Glutamatergic neuron (in vitro differentiated cells): ENCODE measurements around the gene JAKMIP1. TPM values are rescaled to one million over a fixed set of nuclear protein-coding genes. Genes with fewer than 3 reads are reported as not detected.

Experiments
- DNase-seq: peaks from one replicate; pipeline ENCODE4 v3.0.0; 2022
- H3K27ac Mint-ChIP-seq: one replicate; pipeline ENCODE4 v1.8.0; 2020; ENCODE audit warnings: mild to moderate bottlenecking, mixed read lengths, inconsistent platforms; ENCODE audit not compliant: unreplicated experiment
- H3K27me3 Mint-ChIP-seq: one replicate; pipeline ENCODE4 v1.8.0; 2020; ENCODE audit warnings: mild to moderate bottlenecking, moderate library complexity, mixed read lengths, inconsistent platforms; ENCODE audit not compliant: unreplicated experiment
- H3K36me3 Mint-ChIP-seq: one replicate; pipeline ENCODE4 v1.8.0; 2020; ENCODE audit warnings: mild to moderate bottlenecking, mixed read lengths, inconsistent platforms; ENCODE audit not compliant: unreplicated experiment
- H3K4me1 Mint-ChIP-seq: one replicate; pipeline ENCODE4 v1.8.0; 2020; ENCODE audit warnings: mild to moderate bottlenecking, low read depth, mixed read lengths, inconsistent platforms; ENCODE audit not compliant: unreplicated experiment
- H3K4me3 Mint-ChIP-seq: one replicate; pipeline ENCODE4 v1.8.0; 2020; ENCODE audit warnings: mild to moderate bottlenecking, mixed read lengths, inconsistent platforms; ENCODE audit not compliant: unreplicated experiment
- H3K9me3 Mint-ChIP-seq: one replicate; pipeline ENCODE4 v1.8.0; 2020; ENCODE audit warnings: mild to moderate bottlenecking, moderate library complexity, mixed read lengths, inconsistent platforms; ENCODE audit not compliant: unreplicated experiment
- total RNA-seq: library from RNA; stranded (reverse); fragmentation: NEBNext Ultra II Directional; extraction: Animal tissue kit (Norgen Biotek cat#: 25700); gene quantifications from one replicate; pipeline ENCODE4 v1.2.1, GENCODE V29; 2021; ENCODE audit not compliant: unreplicated experiment
- TF ChIP-seq, protein P1 (sequence below): fragments of 200-600 bp; sonication (generic); IDR thresholded peaks from one replicate; pipeline ENCODE4 v1.5.0; 2021; ENCODE audit not compliant: partially characterized antibody, unreplicated experiment

Gene JAKMIP1
- total RNA-seq, 1 donor from 2014 or later: 2.4 TPM

DNA sequence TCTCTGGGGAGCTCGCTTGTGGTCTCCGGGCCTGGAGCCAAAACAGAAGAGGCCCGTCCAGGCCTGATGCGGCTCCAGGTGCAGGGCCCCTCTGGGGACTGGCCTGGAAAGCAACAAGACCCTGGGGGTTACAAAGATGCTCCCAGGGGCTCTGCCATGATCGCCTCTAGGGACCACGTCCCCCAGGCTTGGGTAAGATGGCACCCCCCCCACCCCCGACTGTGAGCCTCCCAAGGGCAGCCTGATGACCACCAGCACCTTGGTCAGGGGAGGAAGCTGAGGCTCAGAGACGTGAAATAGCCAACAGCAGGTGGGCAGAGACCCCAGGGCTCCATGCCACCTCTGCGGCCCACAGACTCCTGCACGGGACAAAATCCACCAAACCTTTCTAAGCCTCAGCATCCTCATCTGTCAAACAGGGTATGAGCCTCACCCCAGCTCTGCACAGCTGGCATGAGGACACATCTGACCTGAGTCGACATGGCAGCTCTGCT lies 207.5 kb downstream of the JAKMIP1 start:
- TF ChIP-seq, protein P1, sequence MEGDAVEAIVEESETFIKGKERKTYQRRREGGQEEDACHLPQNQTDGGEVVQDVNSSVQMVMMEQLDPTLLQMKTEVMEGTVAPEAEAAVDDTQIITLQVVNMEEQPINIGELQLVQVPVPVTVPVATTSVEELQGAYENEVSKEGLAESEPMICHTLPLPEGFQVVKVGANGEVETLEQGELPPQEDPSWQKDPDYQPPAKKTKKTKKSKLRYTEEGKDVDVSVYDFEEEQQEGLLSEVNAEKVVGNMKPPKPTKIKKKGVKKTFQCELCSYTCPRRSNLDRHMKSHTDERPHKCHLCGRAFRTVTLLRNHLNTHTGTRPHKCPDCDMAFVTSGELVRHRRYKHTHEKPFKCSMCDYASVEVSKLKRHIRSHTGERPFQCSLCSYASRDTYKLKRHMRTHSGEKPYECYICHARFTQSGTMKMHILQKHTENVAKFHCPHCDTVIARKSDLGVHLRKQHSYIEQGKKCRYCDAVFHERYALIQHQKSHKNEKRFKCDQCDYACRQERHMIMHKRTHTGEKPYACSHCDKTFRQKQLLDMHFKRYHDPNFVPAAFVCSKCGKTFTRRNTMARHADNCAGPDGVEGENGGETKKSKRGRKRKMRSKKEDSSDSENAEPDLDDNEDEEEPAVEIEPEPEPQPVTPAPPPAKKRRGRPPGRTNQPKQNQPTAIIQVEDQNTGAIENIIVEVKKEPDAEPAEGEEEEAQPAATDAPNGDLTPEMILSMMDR: no peak
- no peak for DNase-seq
- H3K36me3 Mint-ChIP-seq: peaks cover 9% of the 10 kb centered on the region
- H3K27me3 Mint-ChIP-seq: peaks cover 6% of the 10 kb centered on the region
- H3K9me3 Mint-ChIP-seq: peaks cover 3% of the 10 kb centered on the region
- H3K27ac Mint-ChIP-seq: no peak overlapping the region
- peaks cover 15% of the 10 kb centered on the region for H3K4me1 Mint-ChIP-seq
- H3K4me3 Mint-ChIP-seq: no peak overlapping the region

- no peak overlapping the region for H3K4me3 Mint-ChIP-seq
- no peak for DNase-seq
- no peak overlapping the region for H3K27ac Mint-ChIP-seq
- peaks cover 15% of the 10 kb centered on the region for H3K4me1 Mint-ChIP-seq
- H3K9me3 Mint-ChIP-seq: peaks cover 3% of the 10 kb centered on the region
- TF ChIP-seq, protein P1: no peak
- peaks cover 8% of the 10 kb centered on the region for H3K27me3 Mint-ChIP-seq
- peaks cover 9% of the 10 kb centered on the region for H3K36me3 Mint-ChIP-seq
These were observed 208.1 kb downstream of the JAKMIP1 start for GRCh38 chr4:5992171-5992827.

DNA sequence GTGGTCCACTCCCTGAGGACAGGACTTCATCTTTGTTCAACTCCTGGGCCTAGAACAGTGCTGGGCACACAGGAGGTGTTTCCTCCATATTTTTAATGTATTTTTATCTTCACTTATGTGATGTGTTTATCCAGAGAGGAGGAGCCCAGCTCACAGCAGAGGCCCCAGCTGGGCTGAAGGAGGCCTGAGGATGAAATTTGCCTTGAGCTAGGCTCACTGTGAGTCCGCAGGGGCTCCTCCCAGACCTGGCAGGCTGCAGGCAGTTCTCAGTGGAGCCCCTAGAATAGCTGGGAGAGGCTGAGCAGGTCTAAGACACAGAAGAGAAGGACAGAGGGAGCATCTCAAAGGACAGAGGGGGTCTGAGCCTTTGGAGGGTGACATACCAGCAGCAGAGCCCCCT lies 208.9 kb downstream of the JAKMIP1 start:
- TF ChIP-seq, protein P1: no peak
- Mint-ChIP-seq H3K36me3 (peaks cover 9% of the 10 kb centered on the region), H3K27me3 (peaks cover 8% of the 10 kb centered on the region), H3K9me3 (peaks cover 2% of the 10 kb centered on the region), H3K4me3 (no peak overlapping the region), H3K27ac (no peak overlapping the region), H3K4me1 (peaks cover 11% of the 10 kb centered on the region)
- no peak for DNase-seq

GRCh38 chr4:5990446-5991160 lies 209.7 kb downstream of the JAKMIP1 start:
- H3K36me3 Mint-ChIP-seq: peaks cover 9% of the 10 kb centered on the region
- DNase-seq: no peak

More at GRCh38 chr4:5990446-5991160, 209.7 kb downstream of the JAKMIP1 start:
- H3K27ac Mint-ChIP-seq: no peak overlapping the region
- H3K9me3 Mint-ChIP-seq: peaks cover 2% of the 10 kb centered on the region
- peaks cover 6% of the 10 kb centered on the region for H3K4me1 Mint-ChIP-seq
- peaks cover 8% of the 10 kb centered on the region for H3K27me3 Mint-ChIP-seq
- H3K4me3 Mint-ChIP-seq: no peak overlapping the region
- TF ChIP-seq, protein P1: no peak
